Activated effector memory CD4-positive, alpha-beta T cell treated with anti-CD3 and anti-CD28 coated beads, Interleukin-2, amount 50 U/mL, for 16 hours (primary cell): ENCODE data around the gene PAQR5.
"Not testable (repeated sequence)": the region's sequence is repeated elsewhere in the genome, so short reads cannot be mapped to it uniquely, and the experiment has no call there.

Experiments
- DNase-seq: peaks from one replicate; pipeline ENCODE4 v3.0.0-alpha.2; 2020

The PAQR5 gene

GRCh38 chr15:69317392-69317841 is 18.7 kb downstream of the PAQR5 start:
- DNase-seq = no peak

GRCh38 chr15:69318033-69318432 is 19.3 kb downstream of the PAQR5 start:
- DNase-seq = no peak

- DNase-seq = no peak
Measured at GRCh38 chr15:69319384-69320375, 21.0 kb downstream of the PAQR5 start.

- DNase-seq = no peak
Measured at GRCh38 chr15:69320977-69321554, 22.4 kb downstream of the PAQR5 start.

GRCh38 chr15:69323893-69324430 is 25.2 kb downstream of the PAQR5 start:
- DNase-seq = no peak

GRCh38 chr15:69324565-69324964 is 25.9 kb downstream of the PAQR5 start:
- DNase-seq = no peak

GRCh38 chr15:69325456-69325971 is 26.8 kb downstream of the PAQR5 start:
- no peak for DNase-seq

- DNase-seq = no peak
Measured at GRCh38 chr15:69328080-69328479, 29.4 kb downstream of the PAQR5 start.

- DNase-seq = no peak
Measured at GRCh38 chr15:69328739-69329138, 30.0 kb downstream of the PAQR5 start.

- DNase-seq = no peak
Measured at GRCh38 chr15:69337138-69337537, 38.4 kb downstream of the PAQR5 start.

GRCh38 chr15:69338535-69339213 is 40.0 kb downstream of the PAQR5 start:
- DNase-seq = no peak

GRCh38 chr15:69339214-69339543 is 40.5 kb downstream of the PAQR5 start:
- not testable (repeated sequence) for DNase-seq

GRCh38 chr15:69340243-69340900 is 41.7 kb downstream of the PAQR5 start:
- DNase-seq = no peak

- DNase-seq = no peak
Measured at GRCh38 chr15:69341356-69341755, 42.6 kb downstream of the PAQR5 start.

GRCh38 chr15:69342460-69343076 is 43.9 kb downstream of the PAQR5 start:
- no peak for DNase-seq

GRCh38 chr15:69343133-69343532 is 44.4 kb downstream of the PAQR5 start:
- no peak for DNase-seq

GRCh38 chr15:69344238-69344637 is 45.5 kb downstream of the PAQR5 start:
- DNase-seq = no peak

GRCh38 chr15:69346112-69346511 is 47.4 kb downstream of the PAQR5 start:
- DNase-seq = no peak

- no peak for DNase-seq
Measured at GRCh38 chr15:69351333-69351732, 52.6 kb downstream of the PAQR5 start.

- no peak for DNase-seq
Measured at GRCh38 chr15:69351884-69352283, 53.2 kb downstream of the PAQR5 start.

- no peak for DNase-seq
Measured at GRCh38 chr15:69357773-69358771, 59.4 kb downstream of the PAQR5 start.
